ENCODE data around the gene FSTL5.

- TF ChIP-seq EZH2 (IDR thresholded peaks at IDR 0.05; ENCODE audit: borderline replicate concordance, low read depth, low read length, severe bottlenecking) (no peak), POLR2A (IDR thresholded peaks at IDR 0.05; ENCODE audit: low read depth, low read length) (no peak), MAX (IDR thresholded peaks at IDR 0.05; ENCODE audit: insufficient read depth, insufficient read length) (no peak), MYC (IDR thresholded peaks at IDR 0.05; ENCODE audit: low read depth, low read length) (no peak), FOS (IDR thresholded peaks at IDR 0.05; ENCODE audit: borderline replicate concordance, insufficient read depth, low read length) (no peak), CTCF (IDR thresholded peaks at IDR 0.05; ENCODE audit: extremely low read depth in 1 of 2, insufficient read depth in 1 of 2, low read depth in 1 of 2, low read length in 2 of 2) (no peak)
Measured at GRCh38 chr4:162126729-162127128, 37.1 kb downstream of the FSTL5 start.

All from endothelial cell of umbilical vein (primary cell).